Fibroblast of the conjunctiva (primary cell): ENCODE results near the gene ARPC1B.
"Not testable (repeated sequence)": the region's sequence is repeated elsewhere in the genome, so short reads cannot be mapped to it uniquely, and the experiment has no call there.

ENCODE experiments used
- DNase-seq: peaks from one replicate; pipeline ENCODE4 v3.0.0-alpha.2; 2010; ENCODE audit warnings: low read depth

ARPC1B gene

GRCh38 chr7:99409806-99410205 is 35.3 kb downstream of the ARPC1B start:
- DNase-seq = no peak

GRCh38 chr7:99410635-99411034 is 36.1 kb downstream of the ARPC1B start:
- no peak for DNase-seq

GRCh38 chr7:99415513-99416127 is 41.1 kb downstream of the ARPC1B start:
- peak; percentile 47 for DNase-seq

GRCh38 chr7:99418260-99418659 is 43.7 kb downstream of the ARPC1B start:
- DNase-seq = no peak

- DNase-seq = no peak
Measured at GRCh38 chr7:99419323-99420021, 44.9 kb downstream of the ARPC1B start.

- DNase-seq = no peak
Measured at GRCh38 chr7:99420213-99420612, 45.7 kb downstream of the ARPC1B start.

GRCh38 chr7:99420986-99421385 is 46.5 kb downstream of the ARPC1B start:
- no peak for DNase-seq

GRCh38 chr7:99422186-99422585 is 47.7 kb downstream of the ARPC1B start:
- no peak for DNase-seq

GRCh38 chr7:99422625-99423024 is 48.1 kb downstream of the ARPC1B start:
- DNase-seq = no peak

GRCh38 chr7:99424932-99425730 is 50.6 kb downstream of the ARPC1B start:
- no peak for DNase-seq

GRCh38 chr7:99428972-99429566 is 54.5 kb downstream of the ARPC1B start:
- no peak for DNase-seq

GRCh38 chr7:99429756-99430155 is 55.2 kb downstream of the ARPC1B start:
- DNase-seq = no peak

- not testable (repeated sequence) for DNase-seq
Measured at GRCh38 chr7:99431756-99432540, 57.4 kb downstream of the ARPC1B start.

GRCh38 chr7:99433158-99433557 is 58.6 kb downstream of the ARPC1B start:
- no peak for DNase-seq

- no peak for DNase-seq
Measured at GRCh38 chr7:99437946-99438572, 63.5 kb downstream of the ARPC1B start.

GRCh38 chr7:99438573-99439480 is 64.3 kb downstream of the ARPC1B start, which contains the start of the genes CPSF4 and PTCD1:
TSS of gene CPSF4 (plus strand) at chr7:99438943. CDS start at chr7:99439083, 140 bp downstream.
TSS of gene PTCD1 (minus strand) at chr7:99438798. CDS start at chr7:99435242, 3,556 bp downstream.
- peak; percentile 90 for DNase-seq

- peak; percentile 6 for DNase-seq
Measured at GRCh38 chr7:99440195-99440594, 65.7 kb downstream of the ARPC1B start.
